ENCODE results near the gene EXOC6B.

DNA sequence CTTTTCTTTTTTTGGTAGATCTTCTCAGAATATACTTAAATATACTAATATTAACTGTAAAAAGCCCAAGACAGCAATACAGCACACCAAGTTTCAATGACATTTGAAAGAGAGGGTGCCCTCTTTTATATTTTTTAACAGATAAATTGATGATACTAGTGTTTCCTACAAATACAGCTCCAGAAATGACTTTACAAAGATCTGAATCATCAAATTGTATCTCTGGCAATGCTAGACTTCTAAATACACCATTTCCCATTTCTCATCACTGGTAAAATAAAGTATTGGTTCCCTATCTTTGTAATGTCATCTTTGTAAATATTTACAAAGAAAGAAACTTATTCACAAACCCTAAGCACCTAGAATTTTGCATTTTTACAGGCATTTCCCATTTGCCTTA, 281.3 kb downstream of the EXOC6B start:
- TF ChIP-seq, protein P1, sequence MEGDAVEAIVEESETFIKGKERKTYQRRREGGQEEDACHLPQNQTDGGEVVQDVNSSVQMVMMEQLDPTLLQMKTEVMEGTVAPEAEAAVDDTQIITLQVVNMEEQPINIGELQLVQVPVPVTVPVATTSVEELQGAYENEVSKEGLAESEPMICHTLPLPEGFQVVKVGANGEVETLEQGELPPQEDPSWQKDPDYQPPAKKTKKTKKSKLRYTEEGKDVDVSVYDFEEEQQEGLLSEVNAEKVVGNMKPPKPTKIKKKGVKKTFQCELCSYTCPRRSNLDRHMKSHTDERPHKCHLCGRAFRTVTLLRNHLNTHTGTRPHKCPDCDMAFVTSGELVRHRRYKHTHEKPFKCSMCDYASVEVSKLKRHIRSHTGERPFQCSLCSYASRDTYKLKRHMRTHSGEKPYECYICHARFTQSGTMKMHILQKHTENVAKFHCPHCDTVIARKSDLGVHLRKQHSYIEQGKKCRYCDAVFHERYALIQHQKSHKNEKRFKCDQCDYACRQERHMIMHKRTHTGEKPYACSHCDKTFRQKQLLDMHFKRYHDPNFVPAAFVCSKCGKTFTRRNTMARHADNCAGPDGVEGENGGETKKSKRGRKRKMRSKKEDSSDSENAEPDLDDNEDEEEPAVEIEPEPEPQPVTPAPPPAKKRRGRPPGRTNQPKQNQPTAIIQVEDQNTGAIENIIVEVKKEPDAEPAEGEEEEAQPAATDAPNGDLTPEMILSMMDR (IDR thresholded peaks at IDR 0.05), result no peak
- TF ChIP-seq POLR2A (IDR thresholded peaks at IDR 0.05), result no peak
- TF ChIP-seq POLR2AphosphoS5 (IDR thresholded peaks at IDR 0.05), result no peak
- no peak for TF ChIP-seq EP300 (IDR thresholded peaks at IDR 0.05)

Measured in stomach (tissue), 4 donors.